ENCODE results near the gene ERAL1. TPM values are rescaled to one million over a fixed set of nuclear protein-coding genes. Genes with fewer than 3 reads are reported as not detected.

Gene ERAL1
- total and polyA plus RNA-seq, 2 of the 8 experiments (the other 6 are each of a cell fraction or from before 2014, with no cell fraction given): 67.8 to 122 TPM

GRCh38 chr17:28807925-28808634 is 46.7 kb upstream of the ERAL1 start:
- H4K5ac ChIP-seq (ENCODE audit: insufficient read length, low read depth, low read length): peak overlapping the region; percentile 60
- H4K20me1 ChIP-seq (replicated peaks in 1 of 2; ENCODE audit: control insufficient read depth in 1 of 2, insufficient read depth in 2 of 2, low read length in 2 of 2): no peaks in the 10 kb centered on the region
- H2BK12ac ChIP-seq (ENCODE audit: low read depth, low read length): 0 out of 2 replicates have a peak overlapping the region, but pooled peaks have one; percentile 28
- 44% methylated on average over 2 of the region's 2 CpGs; no CpG with 5 or more reads in 1 of the 2 experiments for WGBS, 2 experiments (ENCODE audit: extremely low coverage in 1 of 2, insufficient coverage in 1 of 2, insufficient read length in 1 of 2, insufficient replicate concordance in 2 of 2, low coverage in 1 of 2, low lambda C conversion rate in 2 of 2, missing lambda C conversion rate in 1 of 2)
- no peak overlapping the region for H3K14ac ChIP-seq (ENCODE audit: insufficient read length)
- peak overlapping the region; percentile 53; the same call in 1 of the 2 replicates for H2BK5ac ChIP-seq (ENCODE audit: low read depth, low read length)
- POLR2A ChIA-PET (ENCODE audit: partially characterized antibody): interaction anchor here (0.9 to 3.0 kb wide), 14 partner anchors 9 to 84 kb away, joined by 3 to 13 read pairs (median 4); partner anchors contain the start of gene FAM222B
- no peak for DNase-seq (ENCODE audit: low read depth in 1 of 2, low spot score in 2 of 2)
- peaks cover 3 to 10% (median 7%) of the 10 kb centered on the region in 4 experiments; a peak in 6 of 7 replicates for H3K4me1 ChIP-seq (replicated peaks in 1 of 4; ENCODE audit: control insufficient read depth in 3 of 4, insufficient read depth in 4 of 4, low read length in 3 of 4)
- peak overlapping the region; percentile 52 for H2BK120ac ChIP-seq (replicated peaks; ENCODE audit: low read depth, low read length)
- no peak overlapping the region for H2BK20ac ChIP-seq (ENCODE audit: low read length)
- H3K23me2 ChIP-seq (ENCODE audit: low read depth, low read length): peaks cover 2% of the 10 kb centered on the region; the same call in 1 of the 2 replicates
- peaks cover 6 to 86% of the 10 kb centered on the region in 2 experiments for H3K79me2 ChIP-seq (ENCODE audit: control insufficient read depth in 1 of 2, insufficient read depth in 2 of 2, low read length in 2 of 2)
- H3K18ac ChIP-seq (ENCODE audit: extremely low read depth, low read length): no peak overlapping the region
- FAIRE-seq: no peak
- no peak overlapping the region for H4K8ac ChIP-seq (ENCODE audit: extremely low read depth, insufficient read depth, low read length)
- no peak overlapping the region for H2AFZ ChIP-seq (ENCODE audit: low read length)
- H3K36me3 ChIP-seq (ENCODE audit: control insufficient read depth in 2 of 4, insufficient read depth in 4 of 4, low read length in 3 of 4): peaks cover 3 to 19% (median 6%) of the 10 kb centered on the region in 4 experiments; a peak in 5 of 8 replicates
- H3K9ac ChIP-seq (replicated peaks in 1 of 4; ENCODE audit: extremely low read depth in 1 of 4, low read depth in 3 of 4, low read length in 3 of 4): no peak overlapping the region; a peak in 2 of 7 replicates
- CTCF ChIA-PET (ENCODE audit: partially characterized antibody): interaction anchor here (0.8 to 2.2 kb wide), 8 partner anchors 21 to 81 kb away, joined by 3 to 9 read pairs (median 4); partner anchors contain the start of genes FAM222B and TLCD1
- peak overlapping the region; percentile 59 to 63 for H3K4me2 ChIP-seq (ENCODE audit: insufficient read depth in 1 of 2, low read depth in 2 of 2, low read length in 2 of 2)
- H4K91ac ChIP-seq (replicated peaks; ENCODE audit: insufficient read length, low read length): no peak overlapping the region
- H3K79me1 ChIP-seq (ENCODE audit: low read depth, low read length): peaks cover 2% of the 10 kb centered on the region; the same call in 1 of the 2 replicates
- H3K4me3 ChIP-seq (ENCODE audit: extremely low read depth in 1 of 4, insufficient read depth in 2 of 4, low read depth in 3 of 4, low read length in 4 of 4): peak overlapping the region in 3 of 4 experiments; percentile 1 to 45 (median 4); a peak in 4 of 8 replicates
- H2BK15ac ChIP-seq (ENCODE audit: low read length): no peak overlapping the region
- H3K9me3 ChIP-seq (ENCODE audit: insufficient read depth in 2 of 2, low read depth in 1 of 2, low read length in 1 of 2): no peaks in the 10 kb centered on the region
- no peaks in the 10 kb centered on the region for H3K27me3 ChIP-seq (replicated peaks in 1 of 4; ENCODE audit: control insufficient read depth in 3 of 4, extremely low read depth in 1 of 4, insufficient read depth in 3 of 4, low read length in 3 of 4)
- peak overlapping the region; percentile 48; the same call in 1 of the 2 replicates for H3K27ac ChIP-seq (ENCODE audit: low read depth, low read length)
- H2AK5ac ChIP-seq (ENCODE audit: low read depth, low read length): no peak overlapping the region
- no peak overlapping the region for H3K4ac ChIP-seq (replicated peaks; ENCODE audit: insufficient read length, low read depth, low read length)
- TF ChIP-seq CHD1 (IDR thresholded peaks at IDR 0.05; ENCODE audit: low read depth, low read length): no peak
- no peak overlapping the region for H3K56ac ChIP-seq (replicated peaks; ENCODE audit: insufficient read length, low read depth, low read length)
- H3K23ac ChIP-seq (ENCODE audit: insufficient read length): no peak overlapping the region

Data from H1 (cell line).